Activated CD8-positive, alpha-beta memory T cell treated with anti-CD3 and anti-CD28 coated beads for 4 hours (primary cell): Measurements from ENCODE around the gene DOCK3.
"Not testable (repeated sequence)": the region's sequence is repeated elsewhere in the genome, so short reads cannot be mapped to it uniquely, and the experiment has no call there.

Source experiments
- DNase-seq, 2 donors: peaks; one replicate each; pipeline ENCODE4 v3.0.0-alpha.2; 2020; ENCODE audit warnings: low read depth in 2 of 2

DOCK3 gene

DNA sequence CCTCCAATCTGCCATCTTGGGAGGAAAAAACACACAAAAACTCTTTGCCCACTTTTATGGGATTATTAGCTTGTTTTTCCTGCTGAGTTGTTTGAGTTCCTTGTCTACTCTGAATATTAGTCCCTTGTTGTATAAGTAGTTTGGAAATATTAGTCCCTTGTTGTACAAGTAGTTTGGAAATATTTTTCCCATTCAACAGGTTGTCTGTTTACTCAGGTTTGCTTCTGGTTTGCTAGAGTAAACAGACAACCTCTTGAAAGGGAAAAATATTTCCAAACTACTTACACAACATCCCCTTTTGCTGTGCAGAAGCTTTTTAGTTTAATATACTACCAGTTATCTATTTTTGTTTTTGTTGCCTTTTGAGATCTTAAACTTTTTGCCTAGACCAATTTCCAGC, 517.0 kb downstream of the DOCK3 start:
- DNase-seq, result no peak

DNA sequence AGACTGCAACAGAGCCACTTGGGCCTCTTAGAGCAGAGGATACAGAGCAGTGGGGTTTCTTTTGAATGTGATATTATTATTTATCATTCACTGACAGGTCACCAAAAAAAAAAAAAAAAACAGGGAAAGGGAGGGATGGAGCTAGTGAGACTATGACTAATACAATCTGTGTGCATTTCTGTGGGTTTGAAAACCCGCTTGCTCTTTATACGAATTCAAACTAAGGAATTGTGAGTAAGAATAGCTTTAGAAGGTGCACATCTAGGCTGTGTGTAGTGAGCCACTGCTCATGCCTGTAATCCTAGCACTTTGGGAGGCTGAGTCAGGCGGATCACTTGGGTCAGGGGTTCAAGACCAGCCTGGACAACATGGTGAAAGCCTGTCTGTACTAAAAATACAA, 523.8 kb downstream of the DOCK3 start:
- DNase-seq, result no peak

DNA sequence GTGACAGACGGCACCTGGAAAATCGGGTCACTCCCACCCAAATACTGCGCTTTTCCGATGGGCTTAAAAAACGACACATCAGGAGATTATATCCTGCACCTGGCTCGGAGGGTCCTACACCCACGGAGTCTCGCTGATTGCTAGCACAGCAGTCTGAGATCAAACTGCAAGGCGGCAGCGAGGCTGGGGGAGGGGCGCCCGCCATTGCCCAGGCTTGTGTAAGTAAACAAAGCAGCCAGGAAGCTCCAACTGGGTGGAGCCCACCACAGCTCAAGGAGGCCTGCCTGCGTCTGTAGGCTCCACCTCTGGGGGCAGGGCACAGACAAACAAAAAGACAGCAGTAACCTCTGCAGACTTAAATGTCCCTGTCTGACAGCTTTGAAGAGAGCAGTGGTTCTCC, 524.6 kb downstream of the DOCK3 start:
- DNase-seq, result not testable (repeated sequence)

GRCh38 chr3:51216291-51216690, 541.6 kb downstream of the DOCK3 start:
- DNase-seq, result no peak

DNA sequence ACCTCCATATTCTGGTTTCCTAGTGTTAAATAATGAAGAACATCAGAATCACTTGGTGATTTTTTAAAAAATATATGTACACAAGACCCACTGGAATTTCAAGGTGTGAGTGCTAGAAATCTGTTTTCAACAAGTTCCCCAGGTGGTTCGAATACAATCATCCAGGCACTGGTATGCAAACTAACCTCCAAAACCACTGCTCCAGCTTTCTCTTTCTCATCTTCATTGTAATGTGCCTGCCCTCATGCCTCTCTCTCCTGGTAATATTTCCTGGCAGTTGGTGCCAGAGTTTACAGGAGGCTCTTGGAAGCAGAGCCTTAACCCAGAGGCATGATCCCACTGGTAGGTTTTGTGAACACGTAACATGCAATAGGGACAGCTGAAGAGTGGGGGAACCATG, 547.2 kb downstream of the DOCK3 start:
- no peak for DNase-seq

DNA sequence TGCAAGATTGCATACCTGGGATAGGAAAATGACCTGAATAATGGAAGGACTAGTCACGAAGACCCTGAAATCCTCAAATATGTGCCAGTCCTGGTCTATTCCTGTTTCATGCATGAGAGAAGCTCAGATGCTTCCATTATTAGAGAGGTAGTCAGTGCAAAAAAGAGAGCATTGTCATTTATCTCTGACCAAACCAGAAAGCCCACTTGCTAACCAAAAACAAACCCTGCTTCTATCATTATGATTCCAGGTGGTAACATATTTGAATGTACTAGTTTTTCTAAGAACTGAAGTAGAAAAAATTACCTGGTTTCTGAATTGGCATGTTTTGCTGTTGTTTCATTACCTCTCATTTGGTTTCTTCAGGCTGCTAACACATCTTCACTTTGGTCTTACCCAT, 549.6 kb downstream of the DOCK3 start:
- no peak for DNase-seq

DNA sequence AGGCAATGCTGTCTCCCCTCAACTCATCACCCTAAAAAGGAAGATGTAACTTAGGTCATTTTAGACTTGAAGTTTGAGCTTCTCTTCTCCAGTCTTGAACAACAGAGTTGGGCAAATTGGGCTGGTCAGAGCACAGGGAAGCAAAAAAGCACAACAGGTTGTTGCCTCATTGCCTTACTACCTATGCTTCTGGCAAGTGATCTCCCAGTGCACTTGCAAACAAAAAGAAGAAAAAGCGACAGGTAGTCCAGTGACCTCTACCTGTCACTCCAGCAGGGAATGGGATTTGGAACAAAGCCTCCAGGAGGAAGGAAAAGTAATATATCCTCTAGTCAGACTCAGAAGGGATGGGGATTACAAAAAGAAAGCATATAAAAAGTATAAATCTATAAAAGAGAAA, 550.1 kb downstream of the DOCK3 start:
- DNase-seq, result no peak

- no peak for DNase-seq
These were observed 568.2 kb downstream of the DOCK3 start for GRCh38 chr3:51242939-51243338.

- no peak for DNase-seq
These were observed 569.2 kb downstream of the DOCK3 start for GRCh38 chr3:51243924-51244323.

GRCh38 chr3:51245867-51246266, 571.1 kb downstream of the DOCK3 start:
- DNase-seq, result no peak

- no peak for DNase-seq
These were observed 583.1 kb downstream of the DOCK3 start for GRCh38 chr3:51257870-51258269.

- DNase-seq, result not testable (repeated sequence)
These were observed 589.4 kb downstream of the DOCK3 start for GRCh38 chr3:51264166-51264565.

- no peak for DNase-seq
These were observed 593.4 kb downstream of the DOCK3 start for GRCh38 chr3:51268132-51268531.

- DNase-seq, result no peak
These were observed 594.7 kb downstream of the DOCK3 start for GRCh38 chr3:51269466-51269865.

DNA sequence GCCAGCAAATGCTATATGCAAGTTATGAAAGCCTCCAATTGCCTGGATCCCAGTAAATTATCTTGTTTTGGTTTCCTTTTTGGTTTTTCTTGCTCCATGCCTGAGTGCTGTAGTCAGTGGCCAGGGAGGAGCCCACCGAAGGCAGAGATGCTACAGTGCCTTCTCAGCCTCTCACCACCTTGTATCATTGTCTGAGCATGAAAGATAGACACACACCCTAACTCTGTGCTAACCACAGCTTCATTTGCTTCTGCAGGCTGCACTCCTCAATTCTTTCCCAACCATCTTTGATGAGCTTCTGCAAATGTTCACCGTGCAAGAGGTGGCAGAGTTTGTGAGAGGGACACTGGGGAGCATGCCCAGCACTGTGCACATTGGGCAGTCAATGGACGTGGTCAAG, 595.8 kb downstream of the DOCK3 start:
- DNase-seq, result no peak

- DNase-seq, result no peak
These were observed 596.4 kb downstream of the DOCK3 start for GRCh38 chr3:51271172-51271571.

- no peak for DNase-seq
These were observed 599.3 kb downstream of the DOCK3 start for GRCh38 chr3:51274052-51274451.

- no peak for DNase-seq
These were observed 600.5 kb downstream of the DOCK3 start for GRCh38 chr3:51275111-51275805.

DNA sequence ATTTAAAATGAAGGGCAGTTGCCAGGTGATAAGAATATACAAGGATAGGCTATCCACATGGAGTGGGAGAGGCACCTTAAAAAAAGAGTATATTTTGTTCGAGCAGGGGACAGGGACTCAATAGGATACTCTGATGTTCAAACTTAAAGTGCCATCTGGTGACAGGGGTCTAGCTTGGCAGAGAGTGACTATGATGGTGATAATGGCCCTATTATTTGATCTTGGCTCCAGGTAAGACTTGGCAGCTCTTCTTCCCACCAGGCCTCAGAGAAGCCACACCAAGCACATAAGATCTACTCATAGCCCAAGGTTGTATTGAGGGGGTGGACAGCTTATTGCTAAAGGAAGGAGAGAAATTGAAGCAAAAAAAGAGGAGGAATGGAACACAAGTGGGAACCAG, 601.3 kb downstream of the DOCK3 start:
- no peak for DNase-seq

- DNase-seq, result no peak
These were observed 604.7 kb downstream of the DOCK3 start for GRCh38 chr3:51279448-51279847.

GRCh38 chr3:51280176-51280575, 605.4 kb downstream of the DOCK3 start:
- no peak for DNase-seq

GRCh38 chr3:51282931-51283330, 608.2 kb downstream of the DOCK3 start:
- no peak for DNase-seq

DNA sequence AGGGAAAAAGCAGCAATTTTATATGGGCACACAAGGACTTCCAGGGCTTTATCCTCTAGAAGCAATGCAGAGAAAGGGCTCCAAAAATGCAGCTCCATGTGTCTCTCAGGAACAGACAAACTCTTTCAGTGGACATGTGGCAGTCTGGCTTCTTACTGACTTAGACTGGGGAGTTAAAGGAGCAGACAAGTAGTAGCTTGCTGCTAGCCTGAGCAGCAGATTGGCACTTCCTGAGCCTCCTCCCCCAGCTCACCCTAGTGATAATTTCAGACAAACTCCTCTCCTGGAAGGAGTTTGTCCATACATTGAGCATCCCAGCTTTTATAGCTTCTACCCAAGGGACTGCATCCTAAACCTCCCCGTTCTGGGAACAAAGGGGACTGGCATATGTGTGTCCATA, 608.7 kb downstream of the DOCK3 start:
- no peak for DNase-seq

- DNase-seq, result no peak
These were observed 620.9 kb downstream of the DOCK3 start for GRCh38 chr3:51295625-51296024.
